HG03378 (cell line): ENCODE data around the gene SCLY.

ENCODE experiments used
- ATAC-seq: cut with Tn5 transposase; IDR thresholded peaks from one replicate; pipeline ENCODE4 v1.9.1; 2021; ENCODE audit warnings: mild to moderate bottlenecking, moderate library complexity; ENCODE audit not compliant: unreplicated experiment

SCLY gene

DNA sequence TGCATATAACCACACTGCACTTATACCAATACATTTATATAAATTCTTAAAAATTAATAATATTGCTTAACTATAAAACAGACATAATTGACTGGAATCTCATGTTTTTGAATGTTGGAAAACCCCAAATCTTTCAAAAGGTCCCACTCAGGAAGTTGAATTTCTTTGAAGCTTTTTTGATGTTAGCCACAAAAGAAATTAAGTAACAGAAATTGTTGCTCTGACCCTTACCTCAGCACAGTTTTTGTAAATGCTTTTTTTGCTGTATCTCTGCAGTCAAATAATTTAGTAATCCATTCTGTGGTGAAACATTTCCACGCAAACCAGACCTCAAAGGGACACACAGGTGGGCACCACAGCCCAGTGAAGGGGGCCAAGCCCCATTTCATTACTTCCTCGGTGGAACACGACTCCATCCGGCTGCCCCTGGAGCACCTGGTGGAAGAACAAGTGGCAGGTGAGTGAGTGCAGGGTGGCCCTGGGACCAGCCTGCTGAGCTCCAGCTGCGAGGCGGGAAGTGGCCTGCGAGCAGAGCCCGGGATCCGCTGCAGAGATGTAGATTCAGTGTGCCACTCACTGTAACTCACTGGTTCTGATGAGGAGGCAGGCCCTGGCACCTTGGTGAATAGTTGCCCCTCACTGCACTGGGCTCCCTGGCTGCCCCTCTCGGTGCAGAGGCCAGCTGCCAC is 8.4 kb downstream of the SCLY start:
- no peak for ATAC-seq

GRCh38 chr2:238069877-238070276 is 9.1 kb downstream of the SCLY start:
- no peak for ATAC-seq

DNA sequence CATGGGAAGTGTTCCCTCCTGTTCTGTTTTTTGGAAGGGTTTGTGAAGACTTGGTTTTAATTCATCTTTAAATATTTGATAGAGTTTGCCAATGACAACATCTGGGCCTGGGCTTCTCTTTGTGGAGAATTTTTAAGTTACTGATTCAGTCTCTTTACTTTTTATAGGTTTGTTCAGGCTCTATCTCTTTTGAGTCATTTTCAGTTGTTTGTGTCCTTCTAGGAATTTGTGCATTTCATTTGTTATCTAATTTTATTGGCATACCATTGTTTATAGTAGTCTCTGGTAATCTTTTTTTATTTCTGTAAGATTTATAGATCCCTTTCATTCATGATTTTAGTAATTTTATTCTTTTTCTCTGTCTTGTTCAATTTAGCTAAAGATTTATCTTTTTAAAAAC is 14.6 kb downstream of the SCLY start:
- ATAC-seq, result no peak

DNA sequence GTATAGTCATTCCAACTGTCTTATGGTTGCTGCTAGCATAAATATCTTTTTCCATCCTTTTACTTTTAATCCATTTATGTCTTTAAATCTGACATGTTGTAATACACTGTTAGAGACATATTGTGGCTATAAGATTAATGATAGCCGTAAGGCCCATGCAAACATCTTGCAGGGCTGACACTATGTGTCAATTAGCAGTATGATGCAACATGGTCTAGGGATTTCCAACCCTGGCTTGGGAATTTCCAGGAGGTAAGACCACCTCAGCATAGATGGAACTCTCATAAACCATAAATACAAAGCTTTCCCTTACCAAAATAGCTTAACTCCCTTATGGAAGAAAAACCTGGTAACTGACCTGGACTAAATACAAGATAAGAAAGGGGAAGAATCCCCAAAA is 16.5 kb downstream of the SCLY start:
- no peak for ATAC-seq

DNA sequence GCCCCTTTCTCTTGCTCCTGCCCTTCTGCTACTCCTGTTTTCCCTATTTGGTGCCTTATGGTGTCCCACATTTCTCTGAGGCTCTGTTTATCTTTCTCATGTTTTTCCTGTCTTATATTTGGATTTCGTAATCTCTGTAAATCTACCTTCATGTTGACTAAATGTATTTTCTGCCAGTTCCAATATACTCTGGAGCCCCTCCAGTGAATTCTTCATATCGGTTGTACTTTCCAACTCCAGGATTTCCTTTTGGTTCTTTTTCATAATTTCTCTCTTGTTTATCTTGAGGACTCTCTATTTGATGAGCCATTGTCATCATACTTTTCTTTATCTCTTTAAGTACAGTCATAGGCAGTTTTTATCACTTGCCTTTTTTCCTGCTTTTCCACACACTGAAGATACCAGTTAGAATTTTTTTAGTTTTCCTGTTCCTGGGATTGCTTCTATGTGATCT is 19.1 kb downstream of the SCLY start:
- no peak for ATAC-seq

DNA sequence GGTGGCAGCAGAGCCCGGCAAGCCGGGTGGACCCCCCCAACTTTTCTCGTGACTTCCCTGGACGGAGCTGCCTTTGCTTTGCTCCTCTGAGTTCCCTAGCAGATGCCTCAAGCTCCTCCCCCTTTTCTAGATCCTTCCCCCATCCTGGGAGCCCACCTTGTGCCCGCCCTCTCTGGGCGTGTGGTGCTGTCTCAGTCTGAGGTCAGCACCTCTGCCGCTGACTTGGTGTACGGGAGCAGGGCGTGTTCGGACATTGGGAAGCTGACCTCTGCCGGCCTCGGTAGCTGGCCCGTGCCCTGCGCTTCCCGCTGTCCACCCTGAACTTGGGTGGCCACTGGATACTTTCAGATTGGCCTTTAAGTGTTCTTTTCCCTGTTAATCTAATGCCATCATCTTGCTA is 19.7 kb downstream of the SCLY start:
- no peak for ATAC-seq

GRCh38 chr2:238081150-238081549 is 20.3 kb downstream of the SCLY start:
- no peak for ATAC-seq

- ATAC-seq, result no peak
These were observed 20.8 kb downstream of the SCLY start for GRCh38 chr2:238081561-238081960.

DNA sequence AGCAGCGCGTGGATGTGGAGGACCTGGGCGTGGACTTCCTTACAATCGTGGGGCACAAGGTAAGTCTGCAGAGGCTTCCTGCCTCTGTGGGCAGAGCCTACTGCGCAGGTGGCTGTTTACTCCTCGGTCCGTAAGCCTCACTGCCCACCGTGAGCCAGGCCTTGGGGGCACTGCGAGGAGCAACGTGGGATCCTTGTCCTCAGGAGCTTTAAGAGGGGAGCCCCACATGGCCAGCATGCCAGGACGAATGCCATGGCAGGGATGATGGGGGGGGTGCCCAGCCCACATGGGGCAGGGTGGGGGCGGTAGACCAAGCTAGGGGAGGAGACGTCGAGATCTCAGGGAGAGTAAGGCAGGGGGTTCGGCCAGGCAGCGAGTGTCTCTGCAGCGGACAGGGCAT is 21.4 kb downstream of the SCLY start:
- ATAC-seq, result no peak

DNA sequence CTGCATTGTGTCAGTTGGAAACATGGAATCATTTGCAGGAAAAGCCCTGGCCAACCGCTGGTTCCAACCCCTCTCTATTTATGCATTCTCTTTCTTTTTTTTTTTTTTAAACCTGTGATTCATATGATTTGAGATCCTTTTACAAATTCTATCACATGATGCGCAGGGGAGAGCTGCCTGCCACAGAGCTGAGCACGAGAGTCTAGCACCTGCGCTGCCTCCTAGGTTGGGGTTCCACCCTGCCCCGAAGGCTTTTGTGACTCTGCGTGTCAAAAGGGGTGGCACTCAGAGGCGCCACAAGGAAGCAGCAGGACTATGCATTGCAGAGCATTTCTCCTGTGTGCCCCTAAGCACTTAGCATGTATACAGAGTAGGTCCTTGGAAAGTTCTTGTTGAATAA is 22.0 kb downstream of the SCLY start:
- no peak for ATAC-seq

- ATAC-seq, result no peak
These were observed 23.1 kb downstream of the SCLY start for GRCh38 chr2:238083919-238084318.

DNA sequence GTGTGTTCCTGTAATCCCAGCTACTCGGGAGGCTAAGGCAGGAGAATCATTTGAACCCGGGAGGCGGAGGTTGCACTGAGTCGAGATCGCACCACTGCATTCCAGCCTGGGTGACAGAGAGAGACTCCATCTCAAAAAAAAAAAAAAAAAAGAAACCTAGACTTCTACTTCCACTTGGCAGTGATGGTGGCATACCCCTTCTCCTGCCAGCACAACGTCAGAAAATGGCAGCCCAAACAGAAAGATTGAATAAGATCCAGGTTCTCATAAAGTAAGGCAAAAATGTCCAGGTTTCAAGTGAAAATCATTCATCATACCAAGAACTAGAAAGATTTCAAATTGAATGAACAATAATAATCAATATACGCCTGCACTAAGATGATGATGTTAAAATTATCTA is 24.0 kb downstream of the SCLY start:
- ATAC-seq, result no peak

DNA sequence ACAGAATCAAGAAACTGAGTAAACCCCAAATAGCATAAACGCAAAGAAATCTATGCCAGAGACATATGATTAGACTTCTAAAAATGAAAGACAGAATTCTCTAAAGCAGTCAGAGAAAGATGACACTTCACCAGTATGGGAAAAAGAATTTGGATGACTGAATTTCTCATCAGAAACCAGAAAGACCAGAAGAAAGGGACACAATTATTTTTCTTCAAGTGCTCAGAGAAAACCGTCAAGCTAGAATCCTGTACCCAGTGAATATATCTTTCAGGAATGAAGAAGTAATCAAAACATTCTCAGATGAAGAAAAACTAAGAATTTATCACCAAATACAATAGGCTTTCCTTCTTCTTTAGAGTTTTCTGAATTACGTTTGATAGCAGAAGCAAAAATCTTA is 25.1 kb downstream of the SCLY start:
- ATAC-seq, result no peak

GRCh38 chr2:238087211-238087610 is 26.4 kb downstream of the SCLY start:
- ATAC-seq, result no peak

- no peak for ATAC-seq
These were observed 30.1 kb downstream of the SCLY start for GRCh38 chr2:238090887-238091286.

- ATAC-seq, result no peak
These were observed 30.7 kb downstream of the SCLY start for GRCh38 chr2:238091436-238092060.

- ATAC-seq, result no peak
These were observed 31.8 kb downstream of the SCLY start for GRCh38 chr2:238092486-238093035.

DNA sequence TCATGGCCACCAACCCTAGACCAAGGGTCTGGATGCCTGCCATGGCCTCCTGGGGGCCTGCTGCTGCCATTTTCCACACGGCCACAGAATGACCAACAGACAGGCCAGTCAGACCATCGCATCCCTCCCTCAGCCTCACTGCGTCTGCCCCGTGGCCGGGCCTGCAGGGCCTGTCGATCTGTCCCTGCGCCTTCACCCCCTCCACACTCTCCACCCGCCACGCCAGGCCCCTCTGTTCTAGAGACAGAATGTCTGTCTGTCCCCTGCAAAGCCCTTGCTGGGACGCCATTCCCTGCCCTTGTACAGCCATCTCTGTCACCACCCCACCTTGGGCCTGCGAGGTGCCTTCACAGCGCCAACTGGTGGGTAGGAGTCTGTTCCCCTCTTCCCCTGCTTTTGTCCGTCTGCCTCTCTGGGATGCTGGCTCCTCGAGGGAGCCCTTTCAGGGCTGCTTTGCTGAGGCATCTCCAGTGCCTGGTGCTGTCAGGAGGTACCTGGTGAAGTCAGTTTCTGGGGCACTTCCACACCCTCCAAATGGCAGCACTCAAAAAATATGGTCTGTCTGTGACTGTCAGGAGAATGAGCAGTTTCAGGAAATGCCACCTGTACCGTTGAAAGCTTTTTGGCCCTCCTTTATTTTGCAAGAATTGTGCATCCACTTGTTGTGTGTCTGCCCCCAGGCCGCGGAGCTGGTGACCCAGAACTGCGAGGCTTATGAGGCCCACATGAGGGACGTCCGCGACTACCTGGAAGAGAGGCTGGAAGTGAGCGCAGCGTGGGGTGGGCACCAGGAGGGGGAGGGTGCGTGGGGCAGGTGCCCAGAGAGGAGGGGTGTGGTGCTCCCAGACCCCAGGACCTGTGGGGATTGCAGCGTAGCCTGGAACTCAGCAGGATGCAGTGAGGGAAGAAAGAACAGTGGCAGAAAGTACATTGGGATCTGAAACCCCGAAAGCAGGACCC is 32.7 kb downstream of the SCLY start:
- no peak for ATAC-seq

- ATAC-seq, result no peak
These were observed 33.7 kb downstream of the SCLY start for GRCh38 chr2:238094438-238095022.

DNA sequence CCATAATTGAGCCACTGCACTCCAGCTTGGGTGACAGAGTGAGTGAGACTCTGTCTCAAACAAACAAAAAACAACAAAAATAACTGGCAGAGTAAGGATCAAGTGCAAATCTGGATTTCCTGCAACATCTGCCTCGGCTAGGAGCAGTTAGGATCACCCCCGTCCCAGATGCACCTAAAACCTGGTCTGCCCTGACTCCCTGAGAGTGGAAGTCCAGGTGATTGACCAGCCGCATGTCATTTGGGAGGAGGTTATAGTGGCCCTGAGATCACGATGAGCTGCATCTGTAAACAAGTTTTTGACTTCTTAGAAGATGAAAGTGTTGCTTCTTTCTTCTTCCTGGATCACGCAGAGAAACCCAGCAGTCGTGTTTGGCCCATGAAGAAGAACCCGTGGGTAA is 34.3 kb downstream of the SCLY start:
- no peak for ATAC-seq
